Muscle of back (tissue), 13 donors: ENCODE data around the gene TESK2. TPM values are rescaled to one million over a fixed set of nuclear protein-coding genes. Genes with fewer than 3 reads are reported as not detected.
"Not testable (repeated sequence)": the region's sequence is repeated elsewhere in the genome, so short reads cannot be mapped to it uniquely, and the experiment has no call there.

ENCODE experiments used
- DNase-seq, 3 donors: peaks; one replicate each; pipeline versions ENCODE4 v3.0.0 to v3.0.0-alpha.2; 2013
- long read RNA-seq, 9 donors: transcript quantifications; one replicate each; lab custom pipeline, GENCODE V29; 2026
- polyA plus RNA-seq, 10 donors: library from polyadenylated mRNA; unstranded; fragments of 120-200 nt; gene quantifications; one replicate each; pipeline ENCODE4 v1.2.1, GENCODE V29; 2013; ENCODE audit not compliant: insufficient read length in 10 of 10

The TESK2 gene, protein sequence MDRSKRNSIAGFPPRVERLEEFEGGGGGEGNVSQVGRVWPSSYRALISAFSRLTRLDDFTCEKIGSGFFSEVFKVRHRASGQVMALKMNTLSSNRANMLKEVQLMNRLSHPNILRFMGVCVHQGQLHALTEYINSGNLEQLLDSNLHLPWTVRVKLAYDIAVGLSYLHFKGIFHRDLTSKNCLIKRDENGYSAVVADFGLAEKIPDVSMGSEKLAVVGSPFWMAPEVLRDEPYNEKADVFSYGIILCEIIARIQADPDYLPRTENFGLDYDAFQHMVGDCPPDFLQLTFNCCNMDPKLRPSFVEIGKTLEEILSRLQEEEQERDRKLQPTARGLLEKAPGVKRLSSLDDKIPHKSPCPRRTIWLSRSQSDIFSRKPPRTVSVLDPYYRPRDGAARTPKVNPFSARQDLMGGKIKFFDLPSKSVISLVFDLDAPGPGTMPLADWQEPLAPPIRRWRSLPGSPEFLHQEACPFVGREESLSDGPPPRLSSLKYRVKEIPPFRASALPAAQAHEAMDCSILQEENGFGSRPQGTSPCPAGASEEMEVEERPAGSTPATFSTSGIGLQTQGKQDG
- polyA plus RNA-seq, result 1 to 10 TPM; 1.5 to 2.7 (median 1.9) TPM
- long read RNA-seq, donor 1, partial matches to known transcripts, result 0 of 1 reads
- long read RNA-seq, donor 1, other reads (novel, unspliced or antisense), result 0 of 1 reads
- long read RNA-seq, donor 2, result 0 reads
- long read RNA-seq, donor 3, result 0 reads
- long read RNA-seq, donor 4, result 0 reads
- long read RNA-seq, donor 5, result 0 reads
- long read RNA-seq, donor 6, partial matches to known transcripts, result 0 of 1 reads
- long read RNA-seq, donor 6, other reads (novel, unspliced or antisense), result 0 of 1 reads
- long read RNA-seq, donor 7, result 0 reads
- long read RNA-seq, donor 8, result 0 reads
- long read RNA-seq, donor 9, result 0 reads

DNA sequence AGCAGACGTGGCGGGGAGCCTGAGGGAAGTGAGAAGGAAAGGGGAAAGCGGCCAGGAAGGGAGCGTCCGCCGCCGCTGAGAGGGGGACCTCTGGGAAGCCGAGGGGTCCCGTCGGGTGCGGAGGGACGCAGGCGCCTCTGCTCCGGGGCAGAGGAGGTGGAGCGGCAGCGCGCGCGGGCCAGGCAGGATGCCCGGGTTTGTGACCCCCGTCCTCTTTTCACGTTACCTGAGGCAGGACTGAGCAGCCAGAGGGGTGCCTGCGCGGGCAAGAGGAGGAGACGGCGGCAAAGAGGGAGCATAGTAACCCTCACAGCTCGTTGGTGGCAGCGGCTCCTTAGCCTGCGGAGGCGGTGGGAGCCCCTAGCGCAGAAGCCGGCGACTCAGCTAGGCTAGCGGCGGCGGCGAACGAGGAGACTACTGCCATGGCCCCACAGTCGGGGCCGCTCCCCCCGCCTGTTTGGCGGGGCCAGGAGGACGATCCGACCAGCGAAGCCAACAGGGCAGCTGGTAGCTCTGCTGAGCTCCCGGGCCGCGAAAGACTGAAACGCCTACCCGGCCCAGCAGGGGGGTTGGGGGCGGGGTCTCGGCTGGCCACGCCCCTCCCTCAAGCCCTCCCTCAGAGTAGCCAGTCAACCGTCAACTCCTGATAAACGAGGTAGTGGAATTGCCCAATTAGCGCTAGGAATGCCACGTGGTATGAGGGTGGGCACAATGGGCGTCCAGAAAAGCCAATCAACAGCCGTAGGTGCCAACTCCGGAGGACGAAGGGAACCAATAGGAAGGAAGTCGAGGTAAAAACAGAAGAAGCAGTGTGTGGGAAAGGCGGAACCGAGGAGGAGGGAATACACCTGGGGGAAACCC lies at the start of gene TESK2:
Gene TESK2 (minus strand): TSS at position 538 of the 861 bp plus-strand sequence. CDS start 33,378 bp downstream, outside the sequence.
- peak; percentile 96 to 98 (median 98) for DNase-seq

DNA sequence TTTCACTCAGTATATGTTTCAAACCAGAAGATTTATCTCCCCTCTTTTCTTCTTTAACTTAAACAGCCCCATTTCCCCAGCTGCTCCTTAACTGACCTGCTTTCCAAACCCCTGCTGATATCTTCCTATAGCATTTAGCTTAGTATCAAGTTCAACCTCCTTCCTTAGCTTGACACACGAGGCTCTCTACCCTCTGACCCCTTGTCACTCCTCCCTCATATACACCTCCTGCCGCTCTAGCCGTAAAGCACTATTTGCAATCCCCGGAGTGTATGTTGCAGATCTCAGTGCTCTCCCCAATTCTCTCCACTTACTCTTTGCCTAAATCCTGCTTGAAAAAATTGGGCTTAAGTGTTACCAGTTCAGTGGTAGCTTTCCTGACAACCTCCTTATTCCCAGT lies 45.9 kb upstream of the TESK2 start:
- DNase-seq, result no peak

DNA sequence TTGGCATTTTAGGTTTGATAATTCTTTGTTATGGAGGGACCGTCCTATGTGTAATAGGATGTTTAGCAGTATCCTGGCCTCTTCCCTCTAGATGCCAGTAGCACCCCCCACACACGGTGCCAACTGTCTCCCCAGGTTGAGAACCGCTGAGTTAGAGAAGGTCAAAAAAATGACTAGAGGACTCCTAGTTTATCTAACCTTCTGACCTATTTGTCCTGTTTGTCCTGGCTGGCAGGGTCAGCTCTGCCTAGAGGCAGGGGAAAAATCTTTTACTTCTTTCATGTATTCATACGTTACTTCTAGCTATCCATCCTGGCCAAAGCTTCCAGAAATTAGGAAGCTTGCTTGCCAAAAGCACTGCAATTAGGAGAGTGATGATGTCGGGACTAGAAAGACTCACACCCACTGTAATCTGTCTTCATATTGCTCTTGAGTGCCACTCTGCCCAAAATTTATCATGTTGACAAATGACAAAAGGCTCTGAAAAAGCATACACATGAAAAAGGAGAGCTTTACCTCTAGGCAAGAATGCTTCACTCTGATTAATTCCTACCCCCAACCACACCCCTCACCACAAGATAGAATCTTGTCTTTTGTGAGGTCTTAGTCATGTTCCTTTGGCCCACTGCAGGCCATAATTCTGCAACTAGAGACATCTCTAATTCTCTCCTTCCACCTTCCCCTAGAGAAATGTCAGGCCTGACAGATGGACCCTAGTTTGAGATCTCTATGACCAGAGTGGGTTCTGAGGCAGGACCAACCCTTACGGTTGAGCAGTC lies 45.2 kb upstream of the TESK2 start:
- no peak for DNase-seq

DNA sequence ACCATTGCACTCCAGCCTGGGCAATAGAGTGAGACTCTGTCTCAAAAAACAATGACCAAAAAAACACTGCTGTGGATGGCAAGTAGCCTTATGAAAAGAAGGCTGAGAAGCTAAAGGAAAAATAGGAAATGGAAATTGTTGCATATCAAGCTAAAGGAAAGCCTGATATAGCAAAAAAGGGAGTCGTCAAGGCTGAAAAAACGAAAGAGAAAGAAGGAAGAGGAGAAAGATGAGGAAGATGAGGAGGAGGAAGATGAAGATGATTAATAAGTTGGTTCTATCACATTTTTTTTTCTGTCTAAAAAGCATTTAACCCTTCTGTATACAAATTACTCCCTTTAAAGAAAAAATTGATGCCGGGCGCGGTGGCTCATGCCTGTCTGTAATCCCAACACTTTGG lies 40.9 kb upstream of the TESK2 start:
- no peak for DNase-seq

DNA sequence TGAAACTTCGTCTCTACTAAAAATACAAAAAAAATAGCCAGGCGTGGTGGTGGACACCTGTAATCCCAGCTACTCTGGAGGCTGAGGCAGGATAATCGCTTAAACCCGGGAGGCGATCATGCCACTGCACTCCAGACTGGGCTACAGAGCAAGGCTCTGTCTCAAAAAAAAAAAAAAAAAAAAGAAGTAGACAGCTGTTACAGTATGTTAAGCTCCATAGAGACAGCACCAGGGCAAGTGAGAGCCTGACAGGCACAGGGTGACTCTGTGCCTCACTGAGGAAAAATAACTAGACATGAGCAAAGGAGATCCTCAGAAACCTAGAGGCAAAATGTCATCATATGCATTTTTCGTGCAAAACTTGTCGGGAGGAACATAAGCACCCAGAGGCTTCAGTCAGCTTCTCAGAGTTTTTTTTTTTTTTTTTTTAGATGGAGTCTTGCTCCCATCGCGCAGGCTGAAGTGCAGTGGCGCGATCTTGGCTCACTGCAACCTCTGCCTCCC lies 39.7 kb upstream of the TESK2 start:
- no peak for DNase-seq

DNA sequence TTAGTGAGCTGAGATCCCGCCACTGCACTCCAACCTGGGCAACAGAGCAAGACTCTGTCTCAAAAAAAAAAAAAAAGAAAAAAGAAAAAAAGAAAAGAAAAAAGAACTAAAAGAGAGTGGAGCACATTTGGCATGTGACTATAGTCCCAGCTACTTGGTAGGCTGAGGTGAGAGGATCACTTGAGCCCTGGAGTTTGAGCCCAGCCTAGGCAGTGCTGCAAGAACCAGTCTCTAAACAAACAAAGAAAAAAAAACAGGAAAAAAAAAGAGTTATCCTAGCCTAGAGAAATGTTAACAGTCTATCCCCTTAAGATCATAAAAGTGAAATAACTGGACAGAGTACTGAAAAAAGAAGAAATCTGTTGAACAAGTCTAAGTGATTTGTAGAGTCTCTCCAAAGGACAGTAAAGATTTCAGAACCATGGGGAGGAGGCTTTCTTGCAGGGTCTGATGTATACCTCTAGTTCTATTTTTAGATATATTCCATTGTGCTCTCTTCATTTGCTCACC lies 35.2 kb upstream of the TESK2 start:
- DNase-seq, result no peak

DNA sequence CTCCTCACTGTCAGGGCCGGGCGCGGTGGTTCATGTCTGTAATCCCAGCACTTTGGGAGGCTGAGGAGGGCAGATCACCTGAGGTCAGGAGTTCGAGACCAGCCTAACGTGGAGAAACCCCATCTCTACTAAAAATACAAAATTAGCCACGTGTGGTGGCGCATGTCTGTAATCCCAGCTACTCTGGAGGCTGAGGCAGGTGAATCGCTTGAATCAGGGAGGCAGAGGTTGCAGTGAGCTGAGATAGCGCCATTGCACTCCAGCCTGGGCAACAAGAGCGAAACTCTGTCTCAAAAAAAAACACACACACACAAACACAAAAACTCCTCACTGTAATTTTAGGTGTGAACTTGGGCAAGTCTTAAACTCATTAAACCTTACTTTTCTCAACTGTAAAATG lies 33.0 kb upstream of the TESK2 start:
- DNase-seq, result not testable (repeated sequence)

DNA sequence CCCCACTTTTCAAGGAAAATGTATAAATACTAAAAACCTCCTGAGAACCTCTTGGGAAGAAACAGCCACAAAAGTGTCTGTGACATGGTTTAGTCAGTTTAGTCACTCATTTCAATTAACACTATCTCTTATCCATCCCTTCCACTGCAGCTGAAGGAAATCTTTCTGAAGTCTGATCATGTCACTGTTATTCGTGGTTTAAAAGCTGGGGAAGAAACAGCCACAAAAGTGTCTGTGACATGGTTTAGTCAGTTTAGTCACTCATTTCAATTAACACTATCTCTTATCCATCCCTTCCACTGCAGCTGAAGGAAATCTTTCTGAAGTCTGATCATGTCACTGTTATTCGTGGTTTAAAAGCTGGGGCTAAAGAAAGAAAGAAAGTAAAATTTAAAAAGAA lies 32.6 kb upstream of the TESK2 start:
- not testable (repeated sequence) for DNase-seq

DNA sequence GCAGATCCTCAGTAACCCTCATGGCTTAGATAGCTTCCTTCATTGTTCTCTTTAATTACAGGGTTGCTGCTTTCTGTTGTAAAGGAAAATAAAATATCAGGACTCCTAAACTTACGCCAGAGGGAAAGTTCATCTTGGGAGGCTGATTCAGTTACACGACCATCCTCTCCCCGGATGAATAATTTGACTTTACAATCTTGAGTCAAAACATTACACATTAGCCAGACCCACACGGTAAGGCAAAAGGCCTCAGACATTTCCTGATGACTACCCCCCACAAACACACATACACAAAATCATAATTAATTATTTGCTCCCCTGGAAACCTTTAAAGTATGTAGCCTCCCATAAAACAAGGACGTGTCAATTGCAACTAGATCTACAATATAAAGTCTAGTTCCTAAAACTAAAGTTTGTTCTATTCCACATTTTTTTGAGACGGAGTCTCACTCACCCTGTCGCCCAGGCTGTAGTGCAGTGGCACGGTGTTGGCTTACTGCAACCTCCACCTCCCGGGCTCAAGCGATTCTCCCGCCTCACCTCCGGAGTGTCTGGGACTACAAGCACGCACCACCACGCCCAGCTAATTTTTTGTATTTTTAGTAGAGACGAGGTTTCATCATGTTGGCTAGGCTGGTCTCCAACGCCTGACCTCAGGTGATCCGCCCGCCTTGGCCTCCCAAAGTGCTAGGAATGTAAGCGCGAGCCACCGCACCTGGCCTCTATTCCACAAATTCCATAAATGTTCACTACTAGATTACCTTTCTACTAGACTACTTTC lies 31.6 kb upstream of the TESK2 start:
- no peak for DNase-seq

DNA sequence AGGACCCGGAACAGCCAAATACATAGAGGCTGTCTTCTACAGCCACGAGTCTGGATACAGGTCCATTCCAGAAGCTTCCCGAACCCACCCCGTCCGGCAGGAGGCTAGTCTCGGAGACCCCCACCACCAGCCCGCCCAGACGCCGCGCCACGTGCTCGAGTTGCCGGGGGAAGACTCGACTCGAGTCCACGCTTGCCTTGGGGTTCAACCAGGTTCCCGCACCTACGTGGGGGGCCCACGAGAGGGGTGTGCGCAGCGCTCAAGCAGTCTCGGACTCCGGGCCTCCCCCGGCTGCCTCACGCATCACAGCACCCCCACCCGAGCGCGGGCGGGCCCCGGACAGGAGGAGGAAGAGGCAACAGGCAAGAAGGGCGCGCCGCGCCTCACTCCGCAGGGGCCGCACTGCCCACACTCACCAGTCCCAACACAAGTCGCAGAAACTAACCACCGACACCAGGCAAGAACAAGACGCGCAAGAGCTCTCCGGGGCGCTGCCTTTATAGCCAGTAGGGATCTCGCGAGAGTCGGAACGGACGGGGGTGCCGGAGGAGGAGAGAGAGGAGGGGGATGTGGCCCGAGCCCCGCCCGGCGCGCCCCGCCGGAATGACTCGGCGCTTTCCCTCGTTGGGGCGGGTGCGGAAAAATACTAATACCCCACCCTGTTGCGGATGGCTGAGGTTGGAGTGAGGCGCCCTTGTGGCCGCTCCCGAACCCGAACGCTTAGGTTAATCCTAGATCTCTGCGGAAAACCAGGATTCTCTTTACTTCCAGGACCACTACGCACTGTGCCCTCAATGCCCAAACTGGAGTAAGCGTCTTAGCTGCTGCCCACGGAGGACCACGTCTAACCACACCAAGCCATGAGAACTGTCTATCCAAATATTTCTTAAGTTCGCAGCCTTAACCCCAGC lies 30.7 kb upstream of the TESK2 start, which contains the start of gene PRDX1:
Gene PRDX1 (minus strand): TSS at position 472 of the 911 bp plus-strand sequence. CDS start 2,841 bp downstream, outside the sequence.
- peak; percentile 96 to 98 (median 97) for DNase-seq

DNA sequence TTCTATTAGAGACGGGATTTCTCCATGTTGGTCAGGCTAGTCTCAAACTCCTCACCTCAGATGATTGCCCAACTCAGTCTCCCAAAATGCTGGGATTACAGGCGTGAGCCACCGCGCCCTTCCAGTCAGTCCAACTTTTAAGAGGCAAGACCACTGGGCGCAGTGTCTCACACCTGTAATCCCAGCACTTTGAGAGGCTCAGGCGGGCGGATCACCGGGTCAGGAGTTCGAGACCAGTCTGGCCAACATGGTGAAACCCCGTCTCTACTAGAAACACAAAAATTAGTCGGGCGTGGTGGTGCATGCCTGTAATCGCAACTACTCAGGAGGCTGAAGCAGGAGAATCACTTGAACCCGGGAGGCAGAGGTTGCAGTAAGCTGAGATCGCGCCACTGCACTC lies 28.8 kb upstream of the TESK2 start:
- DNase-seq, result not testable (repeated sequence)

DNA sequence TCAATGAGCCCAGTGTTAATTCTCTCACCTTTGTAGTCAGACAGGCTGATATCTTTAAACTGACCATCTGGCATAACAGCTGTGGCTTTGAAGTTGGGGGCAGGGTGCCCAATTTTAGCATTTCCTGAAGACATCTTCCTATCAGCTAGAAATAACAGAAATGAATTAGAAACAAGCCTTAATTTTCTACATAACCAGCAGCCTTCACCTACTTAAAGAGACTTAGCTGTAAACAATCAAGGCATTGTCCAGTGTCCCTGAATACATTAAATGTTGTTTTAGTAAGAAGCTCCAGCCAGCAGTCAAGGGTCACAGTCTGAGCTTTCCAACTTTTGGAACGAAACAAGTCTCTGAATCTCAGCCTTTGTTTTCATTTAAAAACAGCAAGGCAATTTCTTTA lies 27.9 kb upstream of the TESK2 start:
- no peak for DNase-seq

DNA sequence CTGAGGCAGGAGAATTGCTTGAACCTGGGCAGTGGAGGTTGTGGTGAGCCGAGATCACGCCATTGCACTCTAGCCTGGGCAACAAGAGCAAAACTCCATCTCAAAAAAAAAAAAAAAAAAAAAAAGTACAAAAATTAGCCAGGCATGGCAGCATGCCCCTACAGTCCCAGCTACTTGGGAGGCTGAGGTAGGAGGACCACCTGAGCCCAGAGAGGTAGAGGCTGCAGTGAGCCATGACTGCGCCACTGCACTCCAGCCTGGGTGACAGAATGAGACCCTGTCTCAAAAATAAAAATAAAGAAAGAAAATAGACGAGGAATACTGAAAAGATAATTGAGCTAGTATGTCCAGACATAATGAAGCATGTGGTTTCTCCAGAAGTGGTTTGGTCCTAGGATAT lies 27.4 kb upstream of the TESK2 start:
- not testable (repeated sequence) for DNase-seq

DNA sequence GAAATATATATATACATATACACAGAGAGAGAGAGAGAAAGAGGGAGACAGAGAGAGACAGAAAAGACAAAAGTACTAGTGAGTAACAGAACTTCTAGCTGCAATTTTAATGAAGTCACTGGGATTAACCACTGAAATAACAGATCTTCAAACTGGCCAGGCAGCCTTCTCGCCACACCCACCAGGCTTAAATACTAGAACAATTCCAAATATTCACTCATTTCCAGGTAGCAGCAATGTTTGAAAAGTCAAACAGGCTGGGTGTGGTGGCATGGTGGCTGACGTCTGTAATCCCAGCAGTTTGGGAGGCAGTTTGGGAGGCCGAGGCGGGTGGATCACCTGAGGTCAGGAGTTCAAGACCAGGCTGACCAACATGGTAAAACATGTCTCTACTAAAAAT lies 25.5 kb upstream of the TESK2 start:
- DNase-seq, result no peak

DNA sequence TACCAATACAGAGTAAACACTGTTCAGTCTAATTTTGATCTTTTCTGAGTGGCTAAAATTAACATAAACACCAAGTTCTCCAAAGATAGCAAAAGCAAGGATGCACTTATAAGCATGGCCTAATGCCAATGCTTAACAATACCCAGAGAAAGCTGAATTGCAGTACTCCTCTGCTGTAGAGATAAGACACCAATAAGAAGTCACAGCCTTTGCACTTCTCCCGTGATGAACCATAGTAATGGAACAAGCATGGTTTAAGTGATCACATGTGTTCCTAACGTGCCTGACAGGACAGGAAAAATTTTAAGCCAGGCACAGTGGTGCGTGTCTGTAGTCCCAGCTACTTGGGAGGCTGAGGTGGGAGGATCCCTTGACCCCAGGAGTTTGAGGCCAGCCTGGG lies 25.1 kb upstream of the TESK2 start:
- DNase-seq, result no peak

DNA sequence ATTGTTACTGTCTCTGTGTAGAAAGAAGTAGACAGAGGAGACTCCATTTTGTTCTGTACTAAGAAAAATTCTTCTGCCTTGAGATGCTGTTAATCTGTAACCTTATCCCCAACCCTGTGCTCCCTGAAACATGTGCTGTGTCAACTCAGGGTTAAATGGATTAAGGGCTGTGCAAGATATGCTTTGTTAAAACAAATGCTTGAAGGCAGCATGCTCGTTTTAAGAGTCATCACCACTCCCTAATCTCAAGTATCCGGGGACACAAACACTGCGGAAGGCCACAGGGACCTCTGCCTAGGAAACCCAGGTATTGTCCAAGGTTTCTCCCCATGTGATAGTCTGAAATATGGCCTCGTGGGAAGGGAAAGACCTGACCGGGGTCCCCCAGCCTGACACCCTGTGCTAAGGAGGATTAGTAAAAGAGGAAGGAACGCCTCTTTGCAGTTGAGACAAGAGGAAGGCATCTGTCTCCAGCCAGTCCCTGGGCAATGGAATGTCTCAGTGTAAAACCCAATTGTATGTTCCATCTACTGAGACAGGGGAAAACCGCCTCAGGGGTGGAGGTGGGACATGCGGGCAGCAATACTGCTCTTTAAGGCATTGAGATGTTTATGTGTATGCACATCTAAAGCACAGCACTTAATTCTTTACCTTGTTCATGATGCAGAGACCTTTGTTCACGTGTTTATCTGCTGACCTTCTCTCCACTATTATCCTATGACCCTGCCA lies 22.7 kb upstream of the TESK2 start:
- DNase-seq, result not testable (repeated sequence)

DNA sequence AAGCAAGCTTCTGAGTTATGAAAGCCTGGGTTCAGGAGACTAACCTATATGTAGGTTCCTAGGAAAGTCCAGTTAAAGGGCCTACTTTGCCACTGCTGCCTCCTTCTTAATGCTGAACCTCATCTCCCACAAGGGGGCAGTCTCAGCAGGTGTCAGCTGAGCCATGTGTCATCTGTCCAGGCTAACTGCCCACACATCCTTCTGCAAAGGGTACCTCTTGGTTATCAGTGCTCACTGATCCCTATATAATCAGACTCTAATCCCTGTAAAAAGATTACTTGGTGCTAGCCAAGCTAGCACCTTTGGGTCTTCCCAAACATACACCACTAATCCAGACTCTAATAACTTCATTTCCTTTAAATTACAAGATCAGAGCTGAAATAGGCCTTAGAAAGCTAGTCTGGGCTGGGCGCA lies 21.7 kb upstream of the TESK2 start:
- DNase-seq, result peak; percentile 37 to 67 (median 61)
